Neural cell (in vitro differentiated cells): ENCODE data around the gene NRF1. TPM values are rescaled to one million over a fixed set of nuclear protein-coding genes. Genes with fewer than 3 reads are reported as not detected.

Source experiments
- H2AFZ ChIP-seq: fragments of 200-600, 300-800 bp; sonication (generic), shearing (Covaris generic); 2 replicates; pipeline ENCODE4 v1.6.0; 2014; ENCODE audit warnings: low read depth, mild to moderate bottlenecking, antibody characterized with exemption, low read length, moderate library complexity
- H3F3A ChIP-seq: fragments of 200-600 bp; shearing (Covaris generic); 2 replicates; pipeline ENCODE4 v1.6.1; 2016; ENCODE audit warnings: mild to moderate bottlenecking, moderate library complexity, mixed read lengths, antibody characterized with exemption, low read length; ENCODE audit not compliant: insufficient read depth, poor library complexity, severe bottlenecking
- H3K27ac ChIP-seq: fragments of 200-600, 300-800 bp; sonication (generic), shearing (Covaris generic); 2 replicates; pipeline ENCODE4 v1.5.1; 2014; ENCODE audit warnings: mild to moderate bottlenecking, low read length, moderate library complexity
- H3K27me3 ChIP-seq: fragments of 300-800, 200-600 bp; sonication (generic), shearing (Covaris generic); 2 replicates; pipeline ENCODE4 v1.6.0; 2014; ENCODE audit warnings: mild to moderate bottlenecking, low read depth, low read length, moderate library complexity; ENCODE audit not compliant: insufficient read depth
- H3K36me3 ChIP-seq: fragments of 300-800, 200-600 bp; sonication (generic), shearing (Covaris generic); 2 replicates; pipeline ENCODE4 v1.5.1; 2014; ENCODE audit warnings: mild to moderate bottlenecking, antibody characterized with exemption, low read length, moderate library complexity; ENCODE audit not compliant: insufficient read depth
- H3K4me2 ChIP-seq: fragments of 300-800, 200-600 bp; sonication (generic), shearing (Covaris generic); 2 replicates; pipeline ENCODE4 v1.6.0; 2014; ENCODE audit warnings: mild to moderate bottlenecking, low read length
- H3K4me3 ChIP-seq: fragments of 300-800, 200-600 bp; sonication (generic), shearing (Covaris generic); 2 replicates; pipeline ENCODE4 v1.5.1; 2014; ENCODE audit warnings: mild to moderate bottlenecking, low read length, moderate library complexity
- H3K79me2 ChIP-seq: fragments of 200-600 bp; shearing (Covaris generic); replicated peaks from 2 replicates; pipeline ENCODE4 v1.6.0; 2014; ENCODE audit warnings: mild to moderate bottlenecking, low read length, moderate library complexity; ENCODE audit not compliant: insufficient read depth
- H3K9ac ChIP-seq: fragments of 300-800, 200-600 bp; sonication (generic), shearing (Covaris generic); 2 replicates; pipeline ENCODE4 v1.6.1; 2016; ENCODE audit warnings: mild to moderate bottlenecking, low read length, mixed read lengths
- H3K9me2 ChIP-seq: fragments of 200-600 bp; shearing (Covaris generic); 2 replicates; pipeline ENCODE4 v1.6.1; 2016; ENCODE audit warnings: mild to moderate bottlenecking, low read length, mixed read lengths; ENCODE audit not compliant: insufficient read depth
- H3K9me3 ChIP-seq: fragments of 200-600, 300-800 bp; sonication (generic), shearing (Covaris generic); 2 replicates; pipeline ENCODE4 v1.6.1; 2016; ENCODE audit warnings: mild to moderate bottlenecking, mixed run types, low read length, moderate library complexity, mixed read lengths
- H4K20me1 ChIP-seq: fragments of 200-600 bp; shearing (Covaris generic); 2 replicates; pipeline ENCODE4 v1.6.1; 2016; ENCODE audit warnings: mild to moderate bottlenecking, mixed run types; ENCODE audit not compliant: insufficient read depth
- EP300 ChIP-seq: fragments of 450-650 bp; conservative IDR thresholded peaks from 2 replicates; pipeline ENCODE4 v1.6.1; 2014; ENCODE audit warnings: antibody characterized with exemption, mild to moderate bottlenecking, moderate library complexity; ENCODE audit not compliant: poor library complexity, severe bottlenecking
- EZH2 ChIP-seq: fragments of 200-600, 300-800 bp; shearing (Covaris generic), sonication (generic); IDR thresholded peaks from 2 replicates; pipeline ENCODE4 v1.6.1; 2014; ENCODE audit warnings: antibody characterized with exemption, low read length, borderline replicate concordance, mild to moderate bottlenecking; ENCODE audit not compliant: insufficient read depth, poor library complexity, severe bottlenecking
- MXI1 ChIP-seq: fragments of 450-650 bp; conservative IDR thresholded peaks from 2 replicates; pipeline ENCODE4 v1.6.1; 2014; ENCODE audit warnings: antibody characterized with exemption, mild to moderate bottlenecking; ENCODE audit not compliant: poor library complexity, severe bottlenecking
- POLR2AphosphoS5 ChIP-seq: IDR thresholded peaks from 2 replicates; pipeline ENCODE4 v1.6.1; 2012
- RAD21 ChIP-seq: fragments of 450-650 bp; conservative IDR thresholded peaks from 2 replicates; pipeline ENCODE4 v1.6.1; 2014; ENCODE audit warnings: antibody characterized with exemption, mild to moderate bottlenecking, moderate library complexity
- SMC3 ChIP-seq: fragments of 450-650 bp; conservative IDR thresholded peaks from 2 replicates; pipeline ENCODE4 v1.6.1; 2014; ENCODE audit warnings: antibody characterized with exemption, mild to moderate bottlenecking, moderate library complexity; ENCODE audit not compliant: poor library complexity
- TAF1 ChIP-seq: IDR thresholded peaks from 2 replicates; pipeline ENCODE4 v1.6.1; 2012; ENCODE audit warnings: low read depth
- polyA plus RNA-seq: library from polyadenylated mRNA; depleted of rRNA; stranded (reverse); fragments of >200 nt; gene quantifications from 2 replicates; pipeline ENCODE4 v1.2.3, GENCODE V29; 2014
- TF ChIP-seq, protein P1 (sequence below): IDR thresholded peaks from 2 replicates; pipeline ENCODE4 v1.6.1; 2012; ENCODE audit warnings: borderline replicate concordance
- TF ChIP-seq, protein P2 (sequence below): fragments of 450-650 bp; IDR thresholded peaks from 2 replicates; pipeline ENCODE4 v1.5.1; 2014; ENCODE audit warnings: antibody characterized with exemption, mild to moderate bottlenecking, moderate library complexity; ENCODE audit not compliant: poor library complexity, severe bottlenecking

The NRF1 gene
- polyA plus RNA-seq, 1 donor from 2014 or later: 13.2 TPM

DNA sequence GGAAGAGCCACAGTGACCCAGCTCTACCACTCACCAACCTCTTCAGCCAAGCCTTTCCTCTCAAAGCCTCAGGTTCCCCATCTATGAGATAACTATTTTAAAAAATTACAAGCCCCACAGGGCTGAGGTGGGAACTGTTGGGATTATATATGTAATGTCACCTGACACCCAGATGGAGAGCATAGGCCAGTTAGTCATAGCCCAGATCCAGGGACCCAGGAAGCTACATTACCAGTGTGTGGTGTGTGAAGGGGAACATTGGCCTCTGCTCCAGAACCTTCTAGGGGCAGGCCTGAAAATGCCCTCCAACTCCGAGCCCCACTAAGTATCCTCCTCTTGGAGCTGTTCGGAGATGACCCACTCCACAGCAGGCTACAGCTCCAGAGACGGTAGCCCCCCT, 162.4 kb downstream of the NRF1 start:
- TF ChIP-seq, protein P1, sequence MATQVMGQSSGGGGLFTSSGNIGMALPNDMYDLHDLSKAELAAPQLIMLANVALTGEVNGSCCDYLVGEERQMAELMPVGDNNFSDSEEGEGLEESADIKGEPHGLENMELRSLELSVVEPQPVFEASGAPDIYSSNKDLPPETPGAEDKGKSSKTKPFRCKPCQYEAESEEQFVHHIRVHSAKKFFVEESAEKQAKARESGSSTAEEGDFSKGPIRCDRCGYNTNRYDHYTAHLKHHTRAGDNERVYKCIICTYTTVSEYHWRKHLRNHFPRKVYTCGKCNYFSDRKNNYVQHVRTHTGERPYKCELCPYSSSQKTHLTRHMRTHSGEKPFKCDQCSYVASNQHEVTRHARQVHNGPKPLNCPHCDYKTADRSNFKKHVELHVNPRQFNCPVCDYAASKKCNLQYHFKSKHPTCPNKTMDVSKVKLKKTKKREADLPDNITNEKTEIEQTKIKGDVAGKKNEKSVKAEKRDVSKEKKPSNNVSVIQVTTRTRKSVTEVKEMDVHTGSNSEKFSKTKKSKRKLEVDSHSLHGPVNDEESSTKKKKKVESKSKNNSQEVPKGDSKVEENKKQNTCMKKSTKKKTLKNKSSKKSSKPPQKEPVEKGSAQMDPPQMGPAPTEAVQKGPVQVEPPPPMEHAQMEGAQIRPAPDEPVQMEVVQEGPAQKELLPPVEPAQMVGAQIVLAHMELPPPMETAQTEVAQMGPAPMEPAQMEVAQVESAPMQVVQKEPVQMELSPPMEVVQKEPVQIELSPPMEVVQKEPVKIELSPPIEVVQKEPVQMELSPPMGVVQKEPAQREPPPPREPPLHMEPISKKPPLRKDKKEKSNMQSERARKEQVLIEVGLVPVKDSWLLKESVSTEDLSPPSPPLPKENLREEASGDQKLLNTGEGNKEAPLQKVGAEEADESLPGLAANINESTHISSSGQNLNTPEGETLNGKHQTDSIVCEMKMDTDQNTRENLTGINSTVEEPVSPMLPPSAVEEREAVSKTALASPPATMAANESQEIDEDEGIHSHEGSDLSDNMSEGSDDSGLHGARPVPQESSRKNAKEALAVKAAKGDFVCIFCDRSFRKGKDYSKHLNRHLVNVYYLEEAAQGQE: no peak
- TF ChIP-seq POLR2AphosphoS5 (no peak), EP300 (no peak), RAD21 (no peak), MXI1 (no peak), EZH2 (no peak), TAF1 (no peak), SMC3 (no peak)
- TF ChIP-seq, protein P2, sequence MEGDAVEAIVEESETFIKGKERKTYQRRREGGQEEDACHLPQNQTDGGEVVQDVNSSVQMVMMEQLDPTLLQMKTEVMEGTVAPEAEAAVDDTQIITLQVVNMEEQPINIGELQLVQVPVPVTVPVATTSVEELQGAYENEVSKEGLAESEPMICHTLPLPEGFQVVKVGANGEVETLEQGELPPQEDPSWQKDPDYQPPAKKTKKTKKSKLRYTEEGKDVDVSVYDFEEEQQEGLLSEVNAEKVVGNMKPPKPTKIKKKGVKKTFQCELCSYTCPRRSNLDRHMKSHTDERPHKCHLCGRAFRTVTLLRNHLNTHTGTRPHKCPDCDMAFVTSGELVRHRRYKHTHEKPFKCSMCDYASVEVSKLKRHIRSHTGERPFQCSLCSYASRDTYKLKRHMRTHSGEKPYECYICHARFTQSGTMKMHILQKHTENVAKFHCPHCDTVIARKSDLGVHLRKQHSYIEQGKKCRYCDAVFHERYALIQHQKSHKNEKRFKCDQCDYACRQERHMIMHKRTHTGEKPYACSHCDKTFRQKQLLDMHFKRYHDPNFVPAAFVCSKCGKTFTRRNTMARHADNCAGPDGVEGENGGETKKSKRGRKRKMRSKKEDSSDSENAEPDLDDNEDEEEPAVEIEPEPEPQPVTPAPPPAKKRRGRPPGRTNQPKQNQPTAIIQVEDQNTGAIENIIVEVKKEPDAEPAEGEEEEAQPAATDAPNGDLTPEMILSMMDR: no peak
- Histone ChIP-seq H2AFZ (no peak overlapping the region), H4K20me1 (no peaks in the 10 kb centered on the region), H3K27ac (no peak overlapping the region), H3K4me2 (no peak overlapping the region), H3K9ac (no peak overlapping the region), H3K36me3 (no peaks in the 10 kb centered on the region), H3K9me2 (no peaks in the 10 kb centered on the region), H3K79me2 (no peaks in the 10 kb centered on the region), H3K27me3 (peaks cover 36% of the 10 kb centered on the region), H3K4me3 (no peak overlapping the region), H3K9me3 (no peaks in the 10 kb centered on the region), H3F3A (no peaks in the 10 kb centered on the region)

DNA sequence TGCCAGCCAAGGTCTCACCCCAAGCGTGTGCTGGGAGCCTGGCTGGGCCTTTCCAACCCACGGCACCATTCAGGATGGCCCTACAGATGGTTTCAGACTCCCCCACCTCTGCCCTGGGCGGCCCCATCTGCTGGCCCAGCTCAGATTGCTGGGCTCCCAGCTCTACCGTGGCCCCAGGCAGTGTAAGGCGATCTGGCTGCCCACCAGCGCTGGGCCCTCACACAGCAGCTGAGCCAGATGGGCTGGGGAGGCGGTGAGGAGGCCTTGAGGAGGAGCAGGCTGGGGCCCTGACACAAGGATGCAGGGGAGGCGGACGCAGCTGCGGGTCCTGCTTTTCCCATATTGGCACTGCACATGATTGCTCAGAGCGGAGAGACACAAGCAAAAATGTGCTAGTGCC, 162.8 kb downstream of the NRF1 start:
- H4K20me1 ChIP-seq: no peaks in the 10 kb centered on the region
- H3K27me3 ChIP-seq: peaks cover 41% of the 10 kb centered on the region
- H3K9me3 ChIP-seq: no peaks in the 10 kb centered on the region
- H3K9me2 ChIP-seq: no peaks in the 10 kb centered on the region
- H3K4me3 ChIP-seq: no peak overlapping the region
- no peaks in the 10 kb centered on the region for H3K36me3 ChIP-seq
- H2AFZ ChIP-seq: no peak overlapping the region
- no peak overlapping the region for H3K27ac ChIP-seq
- TF ChIP-seq SMC3 (no peak), MXI1 (no peak), EP300 (no peak), POLR2AphosphoS5 (no peak), EZH2 (no peak), RAD21 (no peak), TAF1 (no peak)
- TF ChIP-seq, protein P1: no peak
- TF ChIP-seq, protein P2: no peak
- no peak overlapping the region for H3K4me2 ChIP-seq
- H3F3A ChIP-seq: no peaks in the 10 kb centered on the region
- no peak overlapping the region for H3K9ac ChIP-seq
- H3K79me2 ChIP-seq: no peaks in the 10 kb centered on the region
